ENCODE data around the gene CTSZ. TPM values are rescaled to one million over a fixed set of nuclear protein-coding genes. Genes with fewer than 3 reads are reported as not detected.

Gene CTSZ
- total RNA-seq, 1 donor from 2014 or later, result 131 TPM

DNA sequence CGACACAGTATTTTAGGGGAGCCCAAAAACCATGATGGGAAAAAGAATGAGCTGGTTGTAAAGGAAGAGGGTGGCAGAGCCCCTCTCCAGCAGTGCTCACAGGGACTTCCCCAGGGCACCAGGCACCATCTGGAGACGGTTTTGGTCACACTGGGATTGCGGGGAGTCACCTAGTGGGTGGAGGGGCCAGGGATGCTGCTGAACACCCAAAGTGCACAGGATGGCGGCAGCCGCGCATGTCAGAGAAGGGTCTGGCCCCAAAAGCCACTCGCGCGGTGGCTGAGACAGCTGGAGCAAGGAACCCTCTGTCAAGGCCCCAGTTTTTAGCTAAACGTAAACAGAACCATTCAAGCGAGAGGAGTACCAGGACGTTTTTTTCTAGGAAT lies 10.8 kb downstream of the CTSZ start:
- Histone ChIP-seq H3K9me3 (replicated peaks) (no peaks in the 10 kb centered on the region), H3K4me1 (peaks cover 33% of the 10 kb centered on the region), H3K27me3 (ENCODE audit: low read depth) (no peaks in the 10 kb centered on the region), H3K36me3 (peaks cover 99% of the 10 kb centered on the region), H3K4me3 (no peak overlapping the region), H3K27ac (replicated peaks) (no peak overlapping the region)
- intact Hi-C loops (cut with micrococcal nuclease), result no loop called here
- TF ChIP-seq, protein P1, sequence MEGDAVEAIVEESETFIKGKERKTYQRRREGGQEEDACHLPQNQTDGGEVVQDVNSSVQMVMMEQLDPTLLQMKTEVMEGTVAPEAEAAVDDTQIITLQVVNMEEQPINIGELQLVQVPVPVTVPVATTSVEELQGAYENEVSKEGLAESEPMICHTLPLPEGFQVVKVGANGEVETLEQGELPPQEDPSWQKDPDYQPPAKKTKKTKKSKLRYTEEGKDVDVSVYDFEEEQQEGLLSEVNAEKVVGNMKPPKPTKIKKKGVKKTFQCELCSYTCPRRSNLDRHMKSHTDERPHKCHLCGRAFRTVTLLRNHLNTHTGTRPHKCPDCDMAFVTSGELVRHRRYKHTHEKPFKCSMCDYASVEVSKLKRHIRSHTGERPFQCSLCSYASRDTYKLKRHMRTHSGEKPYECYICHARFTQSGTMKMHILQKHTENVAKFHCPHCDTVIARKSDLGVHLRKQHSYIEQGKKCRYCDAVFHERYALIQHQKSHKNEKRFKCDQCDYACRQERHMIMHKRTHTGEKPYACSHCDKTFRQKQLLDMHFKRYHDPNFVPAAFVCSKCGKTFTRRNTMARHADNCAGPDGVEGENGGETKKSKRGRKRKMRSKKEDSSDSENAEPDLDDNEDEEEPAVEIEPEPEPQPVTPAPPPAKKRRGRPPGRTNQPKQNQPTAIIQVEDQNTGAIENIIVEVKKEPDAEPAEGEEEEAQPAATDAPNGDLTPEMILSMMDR (IDR thresholded peaks at IDR 0.05; ENCODE audit: borderline replicate concordance), result no peak
- no peak for DNase-seq

DNA sequence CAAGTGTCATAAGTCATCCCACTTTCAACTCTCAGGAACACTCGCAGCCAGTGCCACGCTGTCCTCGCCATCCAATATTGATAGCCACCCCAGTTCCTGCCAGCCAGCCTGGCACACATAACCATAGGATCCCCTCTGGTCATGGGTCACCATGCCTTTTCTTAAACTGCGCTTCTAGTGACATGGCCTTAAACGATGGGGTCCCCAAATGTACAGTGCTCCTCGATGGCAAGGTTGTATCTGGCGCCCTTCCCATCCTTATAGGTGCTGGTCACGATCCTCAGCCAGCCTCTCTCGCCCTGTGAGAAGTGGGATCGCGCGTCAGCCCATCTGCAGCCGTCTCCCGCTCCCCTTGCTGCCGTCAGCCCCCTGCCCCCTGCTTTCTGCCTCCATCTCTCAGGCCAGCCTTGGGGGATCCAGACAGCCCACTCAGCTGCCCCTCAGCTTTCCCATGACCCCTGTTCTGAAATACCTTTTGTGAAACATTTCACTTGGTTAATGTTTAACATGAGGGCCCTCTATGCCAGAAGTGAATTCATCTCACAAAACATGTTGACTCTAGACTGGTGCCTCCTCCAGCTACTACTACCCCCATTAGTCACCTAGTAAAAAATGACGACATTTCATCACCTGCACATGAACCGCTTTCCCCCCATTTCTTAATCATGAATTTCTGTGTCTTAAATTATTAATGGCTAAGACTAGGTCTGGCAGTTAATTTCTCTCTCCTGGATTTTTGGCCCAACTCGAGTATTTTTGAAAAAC lies 11.4 kb downstream of the CTSZ start:
- Histone ChIP-seq H3K27me3 (ENCODE audit: low read depth) (no peaks in the 10 kb centered on the region), H3K36me3 (peaks cover 99% of the 10 kb centered on the region), H3K27ac (replicated peaks) (peak overlapping the region; percentile 55), H3K4me3 (no peak overlapping the region), H3K9me3 (replicated peaks) (no peaks in the 10 kb centered on the region), H3K4me1 (peaks cover 33% of the 10 kb centered on the region)
- TF ChIP-seq, protein P1 (IDR thresholded peaks at IDR 0.05; ENCODE audit: borderline replicate concordance), result no peak
- no peak for DNase-seq
- intact Hi-C loops (cut with micrococcal nuclease), result no loop called here

DNA sequence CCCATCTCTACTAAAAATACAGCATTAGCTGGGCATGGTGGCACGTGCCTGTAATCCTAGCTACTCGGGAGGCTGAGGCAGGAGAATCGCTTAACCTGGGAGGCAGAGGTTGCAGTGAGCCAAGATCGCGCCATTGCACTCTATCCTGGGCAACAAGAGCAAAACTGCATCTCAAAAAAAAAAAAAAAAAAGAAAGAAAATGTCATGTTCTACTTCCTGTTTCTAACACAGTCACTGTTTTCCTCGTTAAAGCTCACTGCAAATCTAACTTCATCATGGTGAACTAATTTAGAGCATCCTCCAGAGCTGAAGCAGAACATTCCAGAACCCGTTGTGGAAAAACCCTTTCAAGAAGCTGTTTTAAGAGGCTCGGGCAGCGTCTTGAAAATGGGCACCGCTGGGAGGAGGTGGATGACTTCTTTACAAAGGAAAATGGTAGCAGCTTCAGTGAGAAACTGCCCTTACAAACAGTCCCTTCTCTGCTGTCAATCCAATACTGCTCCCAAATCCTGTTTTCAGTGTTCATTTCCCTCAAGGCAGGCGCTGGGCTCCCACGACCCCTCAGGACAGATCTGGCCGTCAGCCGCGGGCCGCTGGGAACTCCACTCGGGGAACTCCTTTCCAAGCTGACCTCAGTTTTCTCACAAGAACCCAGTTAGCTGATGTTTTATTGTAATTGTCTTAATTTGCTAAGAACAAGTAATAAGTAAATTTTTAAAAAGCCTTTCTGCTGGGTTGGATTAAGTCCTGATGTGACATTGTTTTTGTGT lies 12.5 kb downstream of the CTSZ start:
- TF ChIP-seq, protein P1 (IDR thresholded peaks at IDR 0.05; ENCODE audit: borderline replicate concordance), result no peak
- intact Hi-C loops (cut with micrococcal nuclease), result no loop called here
- peaks cover 33% of the 10 kb centered on the region for H3K4me1 ChIP-seq
- H3K27ac ChIP-seq (replicated peaks), result peak overlapping the region; percentile 55
- H3K27me3 ChIP-seq (ENCODE audit: low read depth), result no peaks in the 10 kb centered on the region
- H3K9me3 ChIP-seq (replicated peaks), result no peaks in the 10 kb centered on the region
- no peak for DNase-seq
- H3K4me3 ChIP-seq, result no peak overlapping the region
- H3K36me3 ChIP-seq, result peaks cover 100% of the 10 kb centered on the region

DNA sequence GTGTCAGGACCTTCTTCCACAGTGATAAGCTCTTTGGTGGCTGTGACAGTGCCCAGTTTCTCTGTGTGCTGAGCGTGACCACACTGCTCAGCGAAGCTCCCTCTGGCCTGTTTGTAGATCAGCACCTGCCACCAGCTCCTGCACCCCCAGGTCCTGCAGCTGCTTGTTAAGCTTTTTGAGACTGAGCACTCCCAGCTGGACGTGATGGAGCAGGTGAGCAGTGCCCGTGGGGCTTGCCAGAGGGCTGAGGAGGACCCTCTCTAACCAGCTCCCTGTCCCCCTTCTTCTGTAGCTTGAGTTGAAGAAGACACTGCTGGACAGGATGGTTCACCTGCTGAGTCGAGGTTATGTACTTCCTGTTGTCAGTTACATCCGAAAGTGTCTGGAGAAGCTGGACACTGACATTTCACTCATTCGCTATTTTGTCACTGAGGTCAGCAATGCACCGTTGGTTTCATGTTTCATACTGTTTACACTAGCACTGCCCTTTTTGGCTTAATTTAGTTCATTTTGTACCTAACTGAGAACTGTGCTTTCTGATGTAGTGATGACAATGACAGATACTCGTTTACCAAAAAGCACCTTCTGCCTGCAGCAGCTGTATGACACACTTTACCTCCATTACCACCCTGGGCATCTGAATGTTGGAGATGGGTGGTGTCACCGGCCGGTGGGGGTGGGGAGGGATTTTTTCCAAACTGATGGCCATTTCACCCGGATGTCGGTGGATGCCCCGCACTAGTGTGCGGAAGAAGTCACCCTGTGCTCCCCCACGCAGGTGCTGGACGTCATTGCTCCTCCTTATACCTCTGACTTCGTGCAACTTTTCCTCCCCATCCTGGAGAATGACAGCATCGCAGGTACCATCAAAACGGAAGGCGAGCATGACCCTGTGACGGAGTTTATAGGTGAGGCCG lies 13.5 kb downstream of the CTSZ start:
- peak overlapping the region; percentile 55 for H3K27ac ChIP-seq (replicated peaks)

More for the DNA sequence above, 13.5 kb downstream of the CTSZ start:
- intact Hi-C loops (cut with micrococcal nuclease), result no loop called here
- Histone ChIP-seq H3K27me3 (ENCODE audit: low read depth) (no peaks in the 10 kb centered on the region), H3K36me3 (peaks cover 100% of the 10 kb centered on the region), H3K4me3 (no peak overlapping the region), H3K4me1 (peaks cover 33% of the 10 kb centered on the region), H3K9me3 (replicated peaks) (no peaks in the 10 kb centered on the region)
- TF ChIP-seq, protein P1 (IDR thresholded peaks at IDR 0.05; ENCODE audit: borderline replicate concordance), result no peak
- DNase-seq, result no peak

Measured in left ventricle myocardium inferior (tissue), 1 donor.